ENCODE results near the gene IER2. TPM values are rescaled to one million over a fixed set of nuclear protein-coding genes. Genes with fewer than 3 reads are reported as not detected.
"Not testable (repeated sequence)": the region's sequence is repeated elsewhere in the genome, so short reads cannot be mapped to it uniquely, and the experiment has no call there.

Gene IER2
- polyA plus RNA-seq, 1 donor = 57.4 TPM

- no peak for DNase-seq (ENCODE audit: low read depth)
Measured at GRCh38 chr19:13198634-13199033, 48.4 kb downstream of the IER2 start.

- DNase-seq (ENCODE audit: low read depth) = not testable (repeated sequence)
Measured at GRCh38 chr19:13202112-13202511, 51.9 kb downstream of the IER2 start.

Other genes starting within 250 kb of the IER2 start
- gene SYCE2, start 231.1 kb upstream of the IER2 start, polyA plus RNA-seq (ENCODE audit: insufficient read length) = 3.9 TPM
- 42.6 TPM for gene FARSA, start 216.7 kb upstream of the IER2 start, polyA plus RNA-seq (ENCODE audit: insufficient read length)
- gene CALR, start 211.8 kb upstream of the IER2 start, polyA plus RNA-seq (ENCODE audit: insufficient read length) = 312 TPM
- gene RAD23A, start 204.5 kb upstream of the IER2 start, polyA plus RNA-seq (ENCODE audit: insufficient read length) = 137 TPM
- 46.0 TPM for gene GADD45GIP1, start 193.2 kb upstream of the IER2 start, polyA plus RNA-seq (ENCODE audit: insufficient read length)
- 0.08 TPM for gene DAND5, start 180.8 kb upstream of the IER2 start, polyA plus RNA-seq (ENCODE audit: insufficient read length)
- 111 TPM for gene NFIX, start 154.9 kb upstream of the IER2 start, polyA plus RNA-seq (ENCODE audit: insufficient read length)
- 5.4 TPM for gene LYL1, start 47.6 kb upstream of the IER2 start, polyA plus RNA-seq (ENCODE audit: insufficient read length)
- gene TRMT1, start 33.7 kb upstream of the IER2 start, polyA plus RNA-seq (ENCODE audit: insufficient read length) = 24.1 TPM
- gene NACC1, start 32.1 kb upstream of the IER2 start, polyA plus RNA-seq (ENCODE audit: insufficient read length) = 18.7 TPM
- gene STX10, start within 50 bp of the IER2 start, polyA plus RNA-seq (ENCODE audit: insufficient read length) = 33.6 TPM